ENCODE data around the gene ZDHHC12.

The ZDHHC12 gene

GRCh38 chr9:128719919-128720605, 3.9 kb downstream of the ZDHHC12 start:
- Histone ChIP-seq H3K9ac (ENCODE audit: low read length) (no peak overlapping the region), H3K27me3 (ENCODE audit: control insufficient read depth, insufficient read depth, low read length) (no peaks in the 10 kb centered on the region), H3K4me3 (ENCODE audit: low read depth, low read length) (no peak overlapping the region), H3K4me1 (ENCODE audit: control insufficient read depth, insufficient read depth, low read length) (0 out of 2 replicates have a peak, but pooled peaks cover 5% of the 10 kb centered on the region), H3K36me3 (ENCODE audit: control insufficient read depth, insufficient read depth, low read length) (peaks cover 42% of the 10 kb centered on the region), H3K9me3 (ENCODE audit: control insufficient read depth, insufficient read depth, low read depth, low read length) (no peaks in the 10 kb centered on the region), H3K27ac (ENCODE audit: low read depth, low read length) (no peak overlapping the region)

- Histone ChIP-seq H3K27me3 (ENCODE audit: control insufficient read depth, insufficient read depth, low read length) (no peaks in the 10 kb centered on the region), H3K9ac (ENCODE audit: low read length) (no peak overlapping the region), H3K4me1 (ENCODE audit: control insufficient read depth, insufficient read depth, low read length) (0 out of 2 replicates have a peak, but pooled peaks cover 5% of the 10 kb centered on the region), H3K27ac (ENCODE audit: low read depth, low read length) (no peak overlapping the region), H3K36me3 (ENCODE audit: control insufficient read depth, insufficient read depth, low read length) (peaks cover 58% of the 10 kb centered on the region), H3K9me3 (ENCODE audit: control insufficient read depth, insufficient read depth, low read depth, low read length) (no peaks in the 10 kb centered on the region), H3K4me3 (ENCODE audit: low read depth, low read length) (no peak overlapping the region)
Measured at GRCh38 chr9:128718475-128718874, 5.5 kb downstream of the ZDHHC12 start.

GRCh38 chr9:128718047-128718446, 5.9 kb downstream of the ZDHHC12 start:
- H3K36me3 ChIP-seq (ENCODE audit: control insufficient read depth, insufficient read depth, low read length) = peaks cover 62% of the 10 kb centered on the region
- no peak overlapping the region for H3K4me3 ChIP-seq (ENCODE audit: low read depth, low read length)
- H3K9ac ChIP-seq (ENCODE audit: low read length) = no peak overlapping the region
- no peak overlapping the region for H3K27ac ChIP-seq (ENCODE audit: low read depth, low read length)
- H3K27me3 ChIP-seq (ENCODE audit: control insufficient read depth, insufficient read depth, low read length) = no peaks in the 10 kb centered on the region
- H3K9me3 ChIP-seq (ENCODE audit: control insufficient read depth, insufficient read depth, low read depth, low read length) = no peaks in the 10 kb centered on the region
- H3K4me1 ChIP-seq (ENCODE audit: control insufficient read depth, insufficient read depth, low read length) = 0 out of 2 replicates have a peak, but pooled peaks cover 5% of the 10 kb centered on the region

- Histone ChIP-seq H3K27me3 (ENCODE audit: control insufficient read depth, insufficient read depth, low read length) (no peaks in the 10 kb centered on the region), H3K9me3 (ENCODE audit: control insufficient read depth, insufficient read depth, low read depth, low read length) (no peaks in the 10 kb centered on the region), H3K36me3 (ENCODE audit: control insufficient read depth, insufficient read depth, low read length) (peaks cover 65% of the 10 kb centered on the region), H3K27ac (ENCODE audit: low read depth, low read length) (no peak overlapping the region), H3K9ac (ENCODE audit: low read length) (no peak overlapping the region), H3K4me1 (ENCODE audit: control insufficient read depth, insufficient read depth, low read length) (no peaks in the 10 kb centered on the region), H3K4me3 (ENCODE audit: low read depth, low read length) (no peak overlapping the region)
Measured at GRCh38 chr9:128716581-128717254, 7.2 kb downstream of the ZDHHC12 start.

- H3K9ac ChIP-seq (ENCODE audit: low read length) = no peak overlapping the region
- H3K36me3 ChIP-seq (ENCODE audit: control insufficient read depth, insufficient read depth, low read length) = peaks cover 54% of the 10 kb centered on the region
- no peaks in the 10 kb centered on the region for H3K4me1 ChIP-seq (ENCODE audit: control insufficient read depth, insufficient read depth, low read length)
- H3K9me3 ChIP-seq (ENCODE audit: control insufficient read depth, insufficient read depth, low read depth, low read length) = no peaks in the 10 kb centered on the region
- H3K27me3 ChIP-seq (ENCODE audit: control insufficient read depth, insufficient read depth, low read length) = no peaks in the 10 kb centered on the region
- H3K4me3 ChIP-seq (ENCODE audit: low read depth, low read length) = no peak overlapping the region
- H3K27ac ChIP-seq (ENCODE audit: low read depth, low read length) = no peak overlapping the region
Measured at GRCh38 chr9:128715436-128715750, 8.5 kb downstream of the ZDHHC12 start.

- Histone ChIP-seq H3K9ac (ENCODE audit: low read length) (no peak overlapping the region), H3K27ac (ENCODE audit: low read depth, low read length) (no peak overlapping the region), H3K4me3 (ENCODE audit: low read depth, low read length) (no peak overlapping the region), H3K27me3 (ENCODE audit: control insufficient read depth, insufficient read depth, low read length) (no peaks in the 10 kb centered on the region), H3K4me1 (ENCODE audit: control insufficient read depth, insufficient read depth, low read length) (no peaks in the 10 kb centered on the region), H3K36me3 (ENCODE audit: control insufficient read depth, insufficient read depth, low read length) (peaks cover 48% of the 10 kb centered on the region), H3K9me3 (ENCODE audit: control insufficient read depth, insufficient read depth, low read depth, low read length) (no peaks in the 10 kb centered on the region)
Measured at GRCh38 chr9:128714586-128715435, 9.1 kb downstream of the ZDHHC12 start.

- Histone ChIP-seq H3K27me3 (ENCODE audit: control insufficient read depth, insufficient read depth, low read length) (no peaks in the 10 kb centered on the region), H3K36me3 (ENCODE audit: control insufficient read depth, insufficient read depth, low read length) (peaks cover 43% of the 10 kb centered on the region), H3K9me3 (ENCODE audit: control insufficient read depth, insufficient read depth, low read depth, low read length) (no peaks in the 10 kb centered on the region), H3K4me3 (ENCODE audit: low read depth, low read length) (no peak overlapping the region), H3K9ac (ENCODE audit: low read length) (no peak overlapping the region), H3K4me1 (ENCODE audit: control insufficient read depth, insufficient read depth, low read length) (no peaks in the 10 kb centered on the region), H3K27ac (ENCODE audit: low read depth, low read length) (no peak overlapping the region)
Measured at GRCh38 chr9:128713941-128714573, 9.9 kb downstream of the ZDHHC12 start.

GRCh38 chr9:128713411-128713780, 10.5 kb downstream of the ZDHHC12 start:
- Histone ChIP-seq H3K27me3 (ENCODE audit: control insufficient read depth, insufficient read depth, low read length) (no peaks in the 10 kb centered on the region), H3K27ac (ENCODE audit: low read depth, low read length) (no peak overlapping the region), H3K9me3 (ENCODE audit: control insufficient read depth, insufficient read depth, low read depth, low read length) (no peaks in the 10 kb centered on the region), H3K36me3 (ENCODE audit: control insufficient read depth, insufficient read depth, low read length) (peaks cover 40% of the 10 kb centered on the region), H3K4me3 (ENCODE audit: low read depth, low read length) (no peak overlapping the region), H3K9ac (ENCODE audit: low read length) (no peak overlapping the region), H3K4me1 (ENCODE audit: control insufficient read depth, insufficient read depth, low read length) (no peaks in the 10 kb centered on the region)

- Histone ChIP-seq H3K9me3 (ENCODE audit: control insufficient read depth, insufficient read depth, low read depth, low read length) (no peaks in the 10 kb centered on the region), H3K4me3 (ENCODE audit: low read depth, low read length) (no peak overlapping the region), H3K4me1 (ENCODE audit: control insufficient read depth, insufficient read depth, low read length) (no peaks in the 10 kb centered on the region), H3K9ac (ENCODE audit: low read length) (no peak overlapping the region), H3K27ac (ENCODE audit: low read depth, low read length) (no peak overlapping the region), H3K36me3 (ENCODE audit: control insufficient read depth, insufficient read depth, low read length) (peaks cover 37% of the 10 kb centered on the region), H3K27me3 (ENCODE audit: control insufficient read depth, insufficient read depth, low read length) (no peaks in the 10 kb centered on the region)
Measured at GRCh38 chr9:128712451-128713410, 11.2 kb downstream of the ZDHHC12 start.

- H3K9ac ChIP-seq (ENCODE audit: low read length) = no peak overlapping the region
Measured at GRCh38 chr9:128707446-128707845, 16.5 kb downstream of the ZDHHC12 start.

More at GRCh38 chr9:128707446-128707845, 16.5 kb downstream of the ZDHHC12 start:
- no peak overlapping the region for H3K4me3 ChIP-seq (ENCODE audit: low read depth, low read length)
- H3K4me1 ChIP-seq (ENCODE audit: control insufficient read depth, insufficient read depth, low read length) = peaks cover 7% of the 10 kb centered on the region
- H3K36me3 ChIP-seq (ENCODE audit: control insufficient read depth, insufficient read depth, low read length) = peaks cover 24% of the 10 kb centered on the region
- no peaks in the 10 kb centered on the region for H3K9me3 ChIP-seq (ENCODE audit: control insufficient read depth, insufficient read depth, low read depth, low read length)
- no peak overlapping the region for H3K27ac ChIP-seq (ENCODE audit: low read depth, low read length)
- H3K27me3 ChIP-seq (ENCODE audit: control insufficient read depth, insufficient read depth, low read length) = no peaks in the 10 kb centered on the region

Data from HUES6 (cell line).